ENCODE measurements around the gene MRFAP1L1.

- no peak for TF ChIP-seq CTCF (IDR thresholded peaks at IDR 0.05; ENCODE audit: borderline replicate concordance, extremely low read depth, low read length, poor library complexity, severe bottlenecking)
- no peak for TF ChIP-seq EZH2 (IDR thresholded peaks at IDR 0.05; ENCODE audit: borderline replicate concordance, low read depth, low read length, severe bottlenecking)
Observed at GRCh38 chr4:6748286-6748685, 38.6 kb upstream of the MRFAP1L1 start.
